OCI-LY1 (cell line): ENCODE data around the gene CBL.

Source experiments
- H2AFZ ChIP-seq: fragments of 200-600 bp; sonication (generic), shearing (Covaris generic); 2 replicates; pipeline ENCODE4 v1.6.0; 2014; ENCODE audit warnings: antibody characterized with exemption, mild to moderate bottlenecking, low read length
- H3F3A ChIP-seq: fragments of 200-600 bp; sonication (generic), shearing (Covaris generic); 2 replicates; pipeline ENCODE4 v1.6.0; 2014; ENCODE audit warnings: mild to moderate bottlenecking, antibody characterized with exemption, low read length, moderate library complexity; ENCODE audit not compliant: insufficient read depth
- H3K27ac ChIP-seq: fragments of 200-600 bp; sonication (generic); 2 replicates; pipeline ENCODE4 v1.5.1; 2014; ENCODE audit warnings: low read length, mixed run types, mild to moderate bottlenecking, low read depth; ENCODE audit not compliant: poor library complexity, severe bottlenecking
- H3K27me3 ChIP-seq: fragments of 200-600 bp; sonication (generic); 2 replicates; pipeline ENCODE4 v1.6.0; 2014; ENCODE audit warnings: antibody characterized with exemption, mild to moderate bottlenecking, low read length, moderate library complexity; ENCODE audit not compliant: insufficient read depth
- H3K36me3 ChIP-seq: fragments of 200-600 bp; sonication (generic); 2 replicates; pipeline ENCODE4 v1.6.1; 2014; ENCODE audit warnings: mild to moderate bottlenecking, antibody characterized with exemption, low read length, moderate library complexity, mixed read lengths; ENCODE audit not compliant: insufficient read depth
- H3K4me1 ChIP-seq: fragments of 200-600 bp; sonication (generic); 2 replicates; pipeline ENCODE4 v1.5.1; 2014; ENCODE audit warnings: mild to moderate bottlenecking, low read length, moderate library complexity; ENCODE audit not compliant: insufficient read depth, severe bottlenecking
- H3K4me2 ChIP-seq: fragments of 200-600 bp; sonication (generic), shearing (Covaris generic); 2 replicates; pipeline ENCODE4 v1.6.1; 2014; ENCODE audit warnings: low read length
- H3K4me3 ChIP-seq: fragments of 200-600 bp; sonication (generic); 2 replicates; pipeline ENCODE4 v1.5.1; 2014; ENCODE audit warnings: low read length, low read depth, mild to moderate bottlenecking, mixed read lengths; ENCODE audit not compliant: poor library complexity, severe bottlenecking
- H3K79me2 ChIP-seq: fragments of 200-600 bp; shearing (Covaris generic); 2 replicates; pipeline ENCODE4 v1.6.1; 2016; ENCODE audit warnings: mixed run types, low read length, mixed read lengths; ENCODE audit not compliant: insufficient read depth
- H3K9ac ChIP-seq: fragments of 200-600 bp; sonication (generic), shearing (Covaris generic); 2 replicates; pipeline ENCODE4 v1.6.1; 2014; ENCODE audit warnings: mild to moderate bottlenecking, low read length, mixed read lengths
- H3K9me2 ChIP-seq: fragments of 200-600 bp; sonication (generic), shearing (Covaris generic); 2 replicates; pipeline ENCODE4 v1.6.1; 2014; ENCODE audit warnings: low read depth, mild to moderate bottlenecking, low read length, mixed read lengths
- H3K9me3 ChIP-seq: fragments of 200-600 bp; shearing (Covaris generic); 2 replicates; pipeline ENCODE4 v1.6.1; 2014; ENCODE audit warnings: low read length, mixed read lengths
- H4K20me1 ChIP-seq: fragments of 200-600 bp; sonication (generic), shearing (Covaris generic); 2 replicates; pipeline ENCODE4 v1.6.0; 2016; ENCODE audit warnings: mild to moderate bottlenecking, low read length; ENCODE audit not compliant: insufficient read depth
- CTCF ChIP-seq: fragments of 200-600 bp; sonication (generic), shearing (Covaris generic); IDR thresholded peaks from 2 replicates; pipeline ENCODE4 v1.5.1; 2017; ENCODE audit warnings: mild to moderate bottlenecking, antibody characterized with exemption, low read length, moderate library complexity, mixed read lengths
- EZH2 ChIP-seq: fragments of 200-600 bp; sonication (generic), shearing (Covaris generic); IDR thresholded peaks from 2 replicates; pipeline ENCODE4 v1.8.0; 2017; ENCODE audit warnings: borderline replicate concordance, mixed run types, mild to moderate bottlenecking, antibody characterized with exemption, low read length, moderate library complexity, mixed read lengths

Gene CBL

GRCh38 chr11:119346605-119347004, 140.5 kb downstream of the CBL start, which contains the start of gene MFRP:
Gene MFRP, minus strand, starts transcription at chr11:119346705. Its CDS starts 192 bp downstream, at chr11:119346513.
- Histone ChIP-seq H4K20me1 (no peaks in the 10 kb centered on the region), H3K9me2 (no peaks in the 10 kb centered on the region), H3F3A (no peaks in the 10 kb centered on the region), H3K27me3 (no peaks in the 10 kb centered on the region; the same call in 1 of the 2 replicates), H3K36me3 (no peaks in the 10 kb centered on the region), H3K79me2 (no peaks in the 10 kb centered on the region), H3K4me3 (no peak within 1 kb of the TSS), H2AFZ (no peak within 1 kb of the TSS), H3K9me3 (no peaks in the 10 kb centered on the region), H3K9ac (no peak within 1 kb of the TSS), H3K4me2 (no peak within 1 kb of the TSS), H3K27ac (no peak within 1 kb of the TSS), H3K4me1 (no peaks in the 10 kb centered on the region)
- TF ChIP-seq EZH2: no peak
- TF ChIP-seq CTCF: no peak

- no peaks in the 10 kb centered on the region for H3K9me3 ChIP-seq
- no peak overlapping the region for H3K4me2 ChIP-seq
- TF ChIP-seq CTCF (no peak), EZH2 (no peak)
- no peaks in the 10 kb centered on the region for H3F3A ChIP-seq
- H3K27me3 ChIP-seq: no peaks in the 10 kb centered on the region
- no peaks in the 10 kb centered on the region for H3K4me1 ChIP-seq
- no peaks in the 10 kb centered on the region for H4K20me1 ChIP-seq
- H3K27ac ChIP-seq: no peak overlapping the region
- no peak overlapping the region for H3K9ac ChIP-seq
- H3K9me2 ChIP-seq: no peaks in the 10 kb centered on the region
- no peak overlapping the region for H3K4me3 ChIP-seq
- no peaks in the 10 kb centered on the region for H3K36me3 ChIP-seq
- no peaks in the 10 kb centered on the region for H3K79me2 ChIP-seq
- no peak overlapping the region for H2AFZ ChIP-seq
Observed at GRCh38 chr11:119347242-119347641, 141.1 kb downstream of the CBL start.

DNA sequence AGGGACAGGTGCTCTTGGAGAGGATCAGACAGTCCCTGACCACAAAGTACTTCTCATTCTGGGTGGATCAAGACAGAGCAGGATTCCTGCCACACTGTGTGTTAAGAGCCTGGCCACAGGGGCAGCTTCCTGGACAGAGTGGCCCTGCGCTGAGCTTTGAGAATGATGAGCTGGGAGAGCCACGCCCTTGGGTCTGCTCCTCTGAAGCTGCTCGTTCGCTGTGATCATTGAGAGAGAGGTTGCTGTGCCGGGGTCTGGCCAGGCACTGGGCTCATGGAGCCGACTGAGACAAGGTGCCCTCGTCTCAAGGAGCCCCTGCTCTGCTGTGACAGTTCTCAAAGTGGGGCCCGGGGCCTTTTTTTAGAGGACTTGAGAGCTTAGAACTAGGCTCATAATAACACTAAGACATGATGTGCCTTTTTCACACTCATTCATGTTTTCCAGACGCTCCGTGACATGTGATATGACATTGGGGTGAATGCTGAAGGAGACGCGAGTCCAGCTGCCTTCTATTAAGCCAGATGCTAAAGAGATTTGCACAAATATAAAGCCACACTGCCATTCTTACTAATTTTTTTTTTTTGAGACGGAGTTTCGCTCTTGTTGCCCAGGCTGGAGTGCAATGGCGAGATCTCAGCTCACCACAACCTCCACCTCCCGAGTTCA, 141.9 kb downstream of the CBL start:
- H3K4me2 ChIP-seq: no peak overlapping the region
- no peaks in the 10 kb centered on the region for H3K9me2 ChIP-seq
- H2AFZ ChIP-seq: no peak overlapping the region
- no peaks in the 10 kb centered on the region for H3K9me3 ChIP-seq
- no peaks in the 10 kb centered on the region for H3K36me3 ChIP-seq
- H3K4me3 ChIP-seq: no peak overlapping the region
- no peaks in the 10 kb centered on the region for H3K79me2 ChIP-seq
- no peak for TF ChIP-seq CTCF
- no peak for TF ChIP-seq EZH2
- H3K4me1 ChIP-seq: no peaks in the 10 kb centered on the region
- no peak overlapping the region for H3K27ac ChIP-seq
- H3K27me3 ChIP-seq: no peaks in the 10 kb centered on the region
- H4K20me1 ChIP-seq: no peaks in the 10 kb centered on the region
- no peaks in the 10 kb centered on the region for H3F3A ChIP-seq
- H3K9ac ChIP-seq: no peak overlapping the region
